Measurements from ENCODE around the gene NEUROG1.

GRCh38 chr5:135489466-135490244 lies 46.1 kb downstream of the NEUROG1 start:
- TF ChIP-seq ZNF841 (CRISPR knock-in tag; IDR thresholded peaks at IDR 0.05; ENCODE audit: borderline replicate concordance) (no peak), SRSF4 (IDR thresholded peaks at IDR 0.05; ENCODE audit: low read depth, low read length, poor library complexity, severe bottlenecking) (no peak)
- TF ChIP-seq, protein P1, sequence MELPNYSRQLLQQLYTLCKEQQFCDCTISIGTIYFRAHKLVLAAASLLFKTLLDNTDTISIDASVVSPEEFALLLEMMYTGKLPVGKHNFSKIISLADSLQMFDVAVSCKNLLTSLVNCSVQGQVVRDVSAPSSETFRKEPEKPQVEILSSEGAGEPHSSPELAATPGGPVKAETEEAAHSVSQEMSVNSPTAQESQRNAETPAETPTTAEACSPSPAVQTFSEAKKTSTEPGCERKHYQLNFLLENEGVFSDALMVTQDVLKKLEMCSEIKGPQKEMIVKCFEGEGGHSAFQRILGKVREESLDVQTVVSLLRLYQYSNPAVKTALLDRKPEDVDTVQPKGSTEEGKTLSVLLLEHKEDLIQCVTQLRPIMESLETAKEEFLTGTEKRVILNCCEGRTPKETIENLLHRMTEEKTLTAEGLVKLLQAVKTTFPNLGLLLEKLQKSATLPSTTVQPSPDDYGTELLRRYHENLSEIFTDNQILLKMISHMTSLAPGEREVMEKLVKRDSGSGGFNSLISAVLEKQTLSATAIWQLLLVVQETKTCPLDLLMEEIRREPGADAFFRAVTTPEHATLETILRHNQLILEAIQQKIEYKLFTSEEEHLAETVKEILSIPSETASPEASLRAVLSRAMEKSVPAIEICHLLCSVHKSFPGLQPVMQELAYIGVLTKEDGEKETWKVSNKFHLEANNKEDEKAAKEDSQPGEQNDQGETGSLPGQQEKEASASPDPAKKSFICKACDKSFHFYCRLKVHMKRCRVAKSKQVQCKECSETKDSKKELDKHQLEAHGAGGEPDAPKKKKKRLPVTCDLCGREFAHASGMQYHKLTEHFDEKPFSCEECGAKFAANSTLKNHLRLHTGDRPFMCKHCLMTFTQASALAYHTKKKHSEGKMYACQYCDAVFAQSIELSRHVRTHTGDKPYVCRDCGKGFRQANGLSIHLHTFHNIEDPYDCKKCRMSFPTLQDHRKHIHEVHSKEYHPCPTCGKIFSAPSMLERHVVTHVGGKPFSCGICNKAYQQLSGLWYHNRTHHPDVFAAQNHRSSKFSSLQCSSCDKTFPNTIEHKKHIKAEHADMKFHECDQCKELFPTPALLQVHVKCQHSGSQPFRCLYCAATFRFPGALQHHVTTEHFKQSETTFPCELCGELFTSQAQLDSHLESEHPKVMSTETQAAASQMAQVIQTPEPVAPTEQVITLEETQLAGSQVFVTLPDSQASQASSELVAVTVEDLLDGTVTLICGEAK (IDR thresholded peaks at IDR 0.05) = no peak
- TF ChIP-seq, protein P1 (CRISPR knock-in tag; IDR thresholded peaks at IDR 0.05) = no peak
